Measurements from ENCODE around the gene SNRK. TPM values are rescaled to one million over a fixed set of nuclear protein-coding genes. Genes with fewer than 3 reads are reported as not detected.

SNRK gene
- total RNA-seq, 2 donors from 2014 or later, result 22.7 to 31.2 TPM

DNA sequence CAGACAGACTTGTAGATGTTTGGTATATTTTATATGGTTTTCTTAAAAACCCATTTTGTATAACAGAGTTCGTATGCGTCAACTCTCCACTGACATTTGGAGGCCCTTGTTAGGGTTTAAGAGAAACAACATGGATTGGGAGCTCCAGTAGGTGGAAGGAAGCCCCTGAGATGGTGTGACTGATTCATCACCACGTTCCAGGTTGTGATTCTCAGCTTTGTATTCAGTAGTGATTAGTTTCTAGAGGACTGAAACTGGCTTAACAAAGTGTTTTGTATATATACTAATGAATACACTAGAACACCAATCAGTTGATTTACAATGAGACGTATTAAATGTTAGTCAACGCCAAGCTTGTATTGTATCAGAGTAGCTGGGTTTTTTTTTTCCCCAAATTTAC, 33.9 kb downstream of the SNRK start:
- peaks cover 0 to 46% of the 10 kb centered on the region in 2 donors for H3K4me1 ChIP-seq
- no peaks in the 10 kb centered on the region for H3K36me3 ChIP-seq
- no peak overlapping the region for H3K4me3 ChIP-seq
- H3K27ac ChIP-seq, result no peak overlapping the region
- TF ChIP-seq, protein P1, sequence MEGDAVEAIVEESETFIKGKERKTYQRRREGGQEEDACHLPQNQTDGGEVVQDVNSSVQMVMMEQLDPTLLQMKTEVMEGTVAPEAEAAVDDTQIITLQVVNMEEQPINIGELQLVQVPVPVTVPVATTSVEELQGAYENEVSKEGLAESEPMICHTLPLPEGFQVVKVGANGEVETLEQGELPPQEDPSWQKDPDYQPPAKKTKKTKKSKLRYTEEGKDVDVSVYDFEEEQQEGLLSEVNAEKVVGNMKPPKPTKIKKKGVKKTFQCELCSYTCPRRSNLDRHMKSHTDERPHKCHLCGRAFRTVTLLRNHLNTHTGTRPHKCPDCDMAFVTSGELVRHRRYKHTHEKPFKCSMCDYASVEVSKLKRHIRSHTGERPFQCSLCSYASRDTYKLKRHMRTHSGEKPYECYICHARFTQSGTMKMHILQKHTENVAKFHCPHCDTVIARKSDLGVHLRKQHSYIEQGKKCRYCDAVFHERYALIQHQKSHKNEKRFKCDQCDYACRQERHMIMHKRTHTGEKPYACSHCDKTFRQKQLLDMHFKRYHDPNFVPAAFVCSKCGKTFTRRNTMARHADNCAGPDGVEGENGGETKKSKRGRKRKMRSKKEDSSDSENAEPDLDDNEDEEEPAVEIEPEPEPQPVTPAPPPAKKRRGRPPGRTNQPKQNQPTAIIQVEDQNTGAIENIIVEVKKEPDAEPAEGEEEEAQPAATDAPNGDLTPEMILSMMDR (IDR thresholded peaks at IDR 0.05), result no peak
- no peak for DNase-seq (ENCODE audit: low spot score)
- H3K27me3 ChIP-seq, result no peaks in the 10 kb centered on the region
- no peaks in the 10 kb centered on the region for H3K9me3 ChIP-seq

DNA sequence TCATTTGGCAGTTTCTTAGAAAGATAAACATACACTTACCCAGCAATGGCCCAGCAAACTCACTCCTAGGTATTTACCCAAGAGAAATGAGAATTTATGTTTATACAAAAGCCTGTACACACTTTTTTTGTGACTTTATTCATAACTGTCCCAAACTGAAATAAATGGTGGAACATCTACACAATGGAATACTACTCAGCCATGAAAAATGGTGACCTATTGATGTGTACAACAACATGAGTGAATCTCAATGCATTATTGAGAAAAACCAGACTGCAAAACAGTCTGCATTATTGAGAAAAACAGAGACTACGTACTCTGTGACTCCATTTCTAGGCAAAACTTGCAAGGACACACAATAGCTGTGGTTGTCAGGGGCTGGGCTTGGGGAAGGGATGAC, 37.2 kb downstream of the SNRK start:
- Histone ChIP-seq H3K9me3 (no peaks in the 10 kb centered on the region), H3K4me1 (peaks cover 0 to 52% of the 10 kb centered on the region in 2 donors), H3K27ac (no peak overlapping the region), H3K27me3 (no peaks in the 10 kb centered on the region), H3K4me3 (no peak overlapping the region), H3K36me3 (no peaks in the 10 kb centered on the region)
- TF ChIP-seq, protein P1 (IDR thresholded peaks at IDR 0.05), result no peak
- no peak for DNase-seq (ENCODE audit: low spot score)

DNA sequence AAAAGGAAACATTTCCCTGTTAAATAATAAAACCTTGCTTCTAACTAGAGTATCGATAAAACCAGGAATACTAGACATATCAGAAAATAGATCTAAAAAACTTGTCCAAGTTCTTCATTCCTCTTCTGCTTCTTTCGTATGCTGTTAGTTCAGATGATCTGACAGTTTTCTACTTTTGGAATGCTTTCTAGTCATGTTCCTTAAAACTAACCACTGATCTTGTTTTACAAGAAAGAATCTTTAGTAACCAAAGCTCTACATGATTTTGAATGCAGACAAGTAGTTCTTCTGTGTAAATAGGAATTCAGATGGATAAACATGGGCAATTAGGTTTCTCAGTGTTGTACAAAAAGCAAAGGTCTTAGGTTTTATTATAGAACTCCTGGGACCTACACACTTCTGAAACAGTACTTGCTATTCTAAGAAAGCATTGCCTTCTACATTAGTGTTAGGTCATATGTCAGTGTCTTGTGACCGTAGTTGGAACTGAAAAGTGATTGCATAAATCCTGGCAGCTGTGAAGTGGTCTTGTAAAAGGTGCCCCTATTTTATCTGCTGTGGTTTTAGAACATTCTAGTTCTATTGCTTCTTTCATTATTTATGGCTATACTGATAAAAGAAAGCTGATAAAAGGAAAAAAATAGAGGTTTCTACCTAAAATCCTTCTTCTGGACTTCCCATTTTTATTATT, 40.7 kb downstream of the SNRK start:
- H3K27ac ChIP-seq, result peak overlapping the region; percentile 58 to 61
- H3K9me3 ChIP-seq, result no peaks in the 10 kb centered on the region
- H3K4me1 ChIP-seq, result peaks cover 0 to 36% of the 10 kb centered on the region in 2 donors
- H3K36me3 ChIP-seq, result no peaks in the 10 kb centered on the region
- no peaks in the 10 kb centered on the region for H3K27me3 ChIP-seq
- TF ChIP-seq, protein P1 (IDR thresholded peaks at IDR 0.05), result no peak
- DNase-seq (ENCODE audit: low spot score), result no peak
- no peak overlapping the region for H3K4me3 ChIP-seq

DNA sequence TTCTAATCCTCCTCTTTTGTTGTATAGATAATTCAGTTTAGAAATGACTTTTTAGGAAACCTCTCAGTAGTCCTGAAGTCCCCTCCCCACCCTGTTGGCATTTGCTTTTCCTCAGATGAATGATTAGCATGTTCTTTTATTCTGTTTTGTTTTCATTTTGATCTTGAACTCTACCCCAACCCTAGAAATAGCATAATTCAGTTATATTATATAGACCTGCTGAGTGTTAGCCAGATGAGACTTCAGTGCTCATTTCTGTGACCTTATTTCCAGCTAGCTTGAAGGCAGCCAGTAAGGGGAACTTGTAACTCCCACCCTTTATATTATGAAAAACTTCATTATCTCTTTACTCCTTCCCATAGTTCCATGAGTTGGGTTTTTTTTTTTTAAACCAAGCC, 41.2 kb downstream of the SNRK start:
- Histone ChIP-seq H3K9me3 (no peaks in the 10 kb centered on the region), H3K27ac (peak overlapping the region; percentile 58 to 61), H3K36me3 (peaks cover 2% of the 10 kb centered on the region), H3K4me3 (no peak overlapping the region), H3K4me1 (peaks cover 0 to 36% of the 10 kb centered on the region in 2 donors), H3K27me3 (no peaks in the 10 kb centered on the region)
- TF ChIP-seq, protein P1 (IDR thresholded peaks at IDR 0.05), result no peak
- DNase-seq (ENCODE audit: low spot score), result no peak

DNA sequence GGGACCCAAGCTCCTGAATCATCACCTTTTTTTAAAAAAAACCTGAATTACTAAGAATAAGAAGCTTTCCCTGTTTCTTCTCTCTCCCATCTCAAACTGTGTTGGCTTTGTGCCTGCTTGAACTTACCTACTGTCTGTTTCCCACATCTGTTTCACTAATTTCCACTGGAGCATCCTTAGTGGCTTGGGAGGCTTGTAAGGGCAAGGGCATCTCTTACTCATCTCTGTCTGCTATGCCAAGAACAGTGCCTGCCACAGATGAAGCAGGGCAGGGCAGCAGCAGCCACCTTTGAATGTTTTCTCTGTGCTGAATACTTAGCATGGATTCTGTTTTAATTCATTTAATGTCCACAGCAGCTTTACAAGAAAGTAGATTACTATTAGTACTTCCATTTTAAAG, 42.3 kb downstream of the SNRK start:
- H3K4me1 ChIP-seq, result peaks cover 0 to 36% of the 10 kb centered on the region in 2 donors
- TF ChIP-seq, protein P1 (IDR thresholded peaks at IDR 0.05), result no peak
- no peak overlapping the region for H3K27ac ChIP-seq

DNA sequence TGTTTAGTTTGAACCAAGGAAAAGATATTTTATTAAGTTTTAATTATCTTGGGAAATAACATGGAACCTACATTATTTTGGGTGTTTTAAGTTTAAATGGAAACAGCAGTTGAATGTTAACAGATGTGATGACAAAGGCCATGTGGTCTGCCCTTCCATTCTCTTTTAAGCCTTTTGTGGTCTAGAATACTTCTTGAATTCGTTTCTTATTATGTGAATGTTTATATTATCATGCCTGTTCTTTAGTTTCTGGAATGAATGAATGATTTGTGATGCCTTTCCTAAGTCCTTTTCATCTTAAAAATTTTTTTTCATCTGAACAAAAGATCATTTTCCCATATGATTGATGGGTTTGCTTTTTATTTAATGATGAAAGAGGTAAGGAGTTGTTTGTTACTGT, 44.6 kb downstream of the SNRK start:
- Histone ChIP-seq H3K4me1 (peaks cover 0 to 29% of the 10 kb centered on the region in 2 donors), H3K27ac (no peak overlapping the region), H3K36me3 (peaks cover 21% of the 10 kb centered on the region), H3K27me3 (no peaks in the 10 kb centered on the region), H3K4me3 (no peak overlapping the region), H3K9me3 (peaks cover 0 to 10% of the 10 kb centered on the region in 2 donors)
- DNase-seq (ENCODE audit: low spot score), result no peak
- TF ChIP-seq, protein P1 (IDR thresholded peaks at IDR 0.05), result no peak

More for the DNA sequence above, 42.3 kb downstream of the SNRK start:
- no peak overlapping the region for H3K4me3 ChIP-seq
- peaks cover 6% of the 10 kb centered on the region for H3K36me3 ChIP-seq
- no peaks in the 10 kb centered on the region for H3K9me3 ChIP-seq
- DNase-seq (ENCODE audit: low spot score), result no peak
- no peaks in the 10 kb centered on the region for H3K27me3 ChIP-seq
